Activated CD4-positive, alpha-beta T cell treated with anti-CD3 and anti-CD28 coated beads for 48 hours (primary cell): ENCODE results near the gene SWSAP1.
A peak's percentile ranks its signal among the peaks of the same experiment; 100 is the strongest.
"Not testable (repeated sequence)": the region's sequence is repeated elsewhere in the genome, so short reads cannot be mapped to it uniquely, and the experiment has no call there.

Experiments used
- DNase-seq: peaks from one replicate; pipeline ENCODE4 v3.0.0-alpha.2; 2020

The SWSAP1 gene

DNA sequence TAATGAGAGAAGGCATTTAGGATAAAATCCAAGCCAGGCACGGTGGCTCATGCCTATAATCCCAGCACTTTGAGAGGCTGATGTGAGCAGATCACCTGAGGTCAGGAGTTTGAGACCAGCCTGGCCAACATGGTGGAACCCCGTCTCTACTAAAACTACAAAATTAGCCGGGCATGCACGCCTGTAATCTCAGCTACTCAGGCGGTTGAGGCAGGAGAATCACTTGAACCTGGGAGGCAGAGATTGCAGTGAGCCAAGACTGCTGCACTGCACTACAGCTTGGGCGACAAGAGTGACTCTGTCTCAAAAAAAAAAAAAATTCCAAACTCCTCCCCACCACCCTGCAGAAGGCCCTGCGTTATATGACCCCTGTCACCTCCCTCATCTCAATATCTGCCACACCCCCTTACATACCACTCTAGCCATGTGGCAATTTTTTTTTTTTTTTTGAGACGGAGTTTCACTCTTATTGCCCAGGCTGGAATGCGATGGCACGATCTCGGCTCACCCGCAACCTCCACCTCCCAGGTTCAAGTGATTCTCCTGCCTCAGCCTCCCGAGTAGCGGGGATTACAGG, 4.9 kb downstream of the SWSAP1 start:
- not testable (repeated sequence) for DNase-seq

DNA sequence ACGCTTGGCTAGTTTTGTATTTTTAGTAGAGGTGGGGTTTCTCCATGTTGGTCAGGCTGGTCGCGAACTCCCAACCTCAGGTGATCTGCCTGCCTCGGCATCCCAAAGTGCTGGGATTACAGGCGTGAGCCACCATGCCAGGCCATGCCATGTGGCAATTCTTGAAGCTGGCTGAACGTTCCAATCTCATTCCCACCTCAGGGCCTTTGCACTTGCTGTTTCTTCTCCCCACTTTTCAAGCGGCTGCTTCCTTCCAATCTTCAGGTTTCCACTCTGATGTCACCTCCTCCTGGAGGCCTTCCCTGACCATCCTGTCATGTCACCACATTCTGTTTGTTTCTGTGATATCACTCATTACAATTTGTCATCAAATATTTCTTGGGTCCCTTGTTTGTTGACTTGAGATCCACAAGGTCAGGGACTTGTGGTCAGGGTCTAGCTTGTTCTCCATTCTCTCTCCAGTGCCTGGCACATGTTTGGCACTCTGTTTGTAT, 5.4 kb downstream of the SWSAP1 start:
- no peak for DNase-seq

DNA sequence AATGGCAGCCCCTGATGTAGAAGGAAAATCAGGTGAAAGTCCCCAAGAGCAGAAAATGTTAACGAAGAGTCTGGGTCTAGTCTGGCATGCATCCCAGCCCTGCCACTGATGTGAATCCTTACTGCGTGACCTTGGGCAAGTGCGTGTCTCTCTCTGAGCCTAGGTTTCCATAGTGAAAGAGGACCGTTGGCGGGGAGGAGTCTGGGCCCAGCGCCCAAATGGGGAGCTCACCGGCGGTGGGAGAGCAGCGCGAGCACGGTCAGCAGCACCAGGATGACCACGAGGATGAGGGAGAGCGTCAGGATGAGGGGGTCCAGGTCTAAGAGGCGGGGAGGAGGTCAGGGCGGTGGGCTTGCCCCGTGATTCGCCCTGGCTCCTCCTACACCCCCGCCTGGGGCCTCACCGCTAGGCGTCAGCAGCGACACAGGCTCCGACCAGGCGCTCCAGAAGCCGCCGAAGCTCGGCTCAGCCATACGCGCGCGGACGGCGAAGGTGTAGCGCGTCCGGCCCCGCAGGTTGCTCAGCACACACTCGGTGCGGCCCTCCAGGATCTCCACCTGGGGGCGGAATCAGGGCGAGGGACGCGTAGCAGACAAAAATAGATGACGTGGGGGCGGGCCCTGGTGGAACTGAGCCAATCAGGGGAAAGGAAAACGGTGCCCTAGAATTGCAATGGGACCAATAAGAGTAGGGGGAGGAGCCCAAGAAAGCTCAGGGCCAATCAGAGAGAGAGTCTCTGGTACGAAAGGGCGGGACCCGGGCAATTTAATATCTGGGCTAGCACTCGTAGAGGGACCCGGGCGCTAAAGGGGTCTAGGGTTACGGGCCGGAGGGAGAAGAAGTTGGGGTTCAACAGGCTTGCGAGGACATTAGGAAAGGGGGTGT, 6.4 kb downstream of the SWSAP1 start:
- DNase-seq, result peak; percentile 98

DNA sequence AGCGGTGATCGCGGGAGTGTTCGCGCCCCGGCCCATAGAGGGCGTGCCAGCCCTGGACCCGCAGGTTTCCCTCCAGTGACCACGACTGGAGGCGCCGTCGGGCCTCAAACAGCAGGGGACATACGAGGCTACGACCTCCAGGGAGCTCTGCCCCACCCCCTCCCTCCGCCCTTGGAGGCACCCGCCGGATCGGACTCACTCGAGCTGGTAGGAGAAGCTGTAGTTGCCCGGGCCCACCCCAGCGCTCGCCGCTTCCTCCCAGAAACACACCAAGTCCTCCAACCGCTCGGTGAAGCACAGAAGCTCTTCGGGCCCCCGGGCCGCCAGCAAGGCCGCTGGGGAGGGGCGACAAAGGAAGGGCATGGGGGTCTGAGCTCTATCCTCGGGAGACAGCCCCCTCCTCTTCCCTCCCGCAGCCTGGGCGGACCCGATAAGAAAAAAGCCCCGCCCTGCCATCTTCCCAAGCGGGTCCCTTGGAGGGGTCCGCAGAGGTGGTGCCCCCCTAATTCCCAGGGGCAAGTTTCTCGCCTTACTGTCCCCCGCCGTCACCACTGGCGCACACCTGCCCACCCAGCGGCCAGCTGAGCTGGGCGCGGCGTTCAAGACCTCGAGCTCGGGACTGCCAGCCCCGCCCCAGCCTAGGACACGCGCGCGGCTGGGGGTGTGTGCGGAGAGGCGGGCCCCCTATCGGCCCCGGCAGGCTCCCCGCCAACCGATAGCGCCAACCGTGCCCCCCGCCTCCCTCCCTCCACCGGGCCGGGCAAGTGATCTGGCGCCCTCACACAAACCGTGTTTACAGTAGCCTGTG, 8.6 kb downstream of the SWSAP1 start:
- peak; percentile 69 for DNase-seq

DNA sequence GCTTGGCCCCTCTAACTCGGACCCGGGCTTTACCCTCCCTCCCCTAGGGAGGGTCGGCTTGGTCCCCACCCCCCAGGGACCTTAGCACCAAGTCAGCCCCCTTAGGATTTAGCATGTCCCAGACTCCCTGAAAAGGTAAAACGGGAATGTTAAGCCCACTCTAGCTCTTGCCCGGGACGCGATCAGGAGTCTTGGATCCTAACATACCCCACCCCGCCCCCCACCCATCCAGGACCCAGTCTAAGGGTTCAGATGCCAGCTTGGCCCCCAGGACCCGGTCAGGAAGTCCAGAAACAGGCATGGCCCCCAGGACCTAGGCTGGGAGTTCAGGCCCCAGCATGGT, 9.2 kb downstream of the SWSAP1 start:
- no peak for DNase-seq

DNA sequence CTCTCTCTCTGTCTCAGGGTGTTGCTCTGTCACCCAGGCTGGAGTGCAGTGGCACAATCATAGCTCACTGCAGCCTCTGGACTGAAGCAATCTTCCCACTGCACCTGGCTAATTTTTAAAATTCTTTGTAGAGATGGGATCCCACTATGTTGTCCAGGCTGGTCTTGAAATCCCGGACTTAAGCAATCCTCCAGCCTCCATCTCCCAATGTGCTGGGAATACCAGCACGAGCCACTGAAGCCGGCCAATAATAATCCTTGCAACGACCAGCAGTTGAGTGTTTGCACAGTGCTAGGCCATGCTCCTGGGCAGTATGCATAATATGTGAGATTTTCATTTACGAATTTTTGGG, 10.3 kb downstream of the SWSAP1 start:
- no peak for DNase-seq

DNA sequence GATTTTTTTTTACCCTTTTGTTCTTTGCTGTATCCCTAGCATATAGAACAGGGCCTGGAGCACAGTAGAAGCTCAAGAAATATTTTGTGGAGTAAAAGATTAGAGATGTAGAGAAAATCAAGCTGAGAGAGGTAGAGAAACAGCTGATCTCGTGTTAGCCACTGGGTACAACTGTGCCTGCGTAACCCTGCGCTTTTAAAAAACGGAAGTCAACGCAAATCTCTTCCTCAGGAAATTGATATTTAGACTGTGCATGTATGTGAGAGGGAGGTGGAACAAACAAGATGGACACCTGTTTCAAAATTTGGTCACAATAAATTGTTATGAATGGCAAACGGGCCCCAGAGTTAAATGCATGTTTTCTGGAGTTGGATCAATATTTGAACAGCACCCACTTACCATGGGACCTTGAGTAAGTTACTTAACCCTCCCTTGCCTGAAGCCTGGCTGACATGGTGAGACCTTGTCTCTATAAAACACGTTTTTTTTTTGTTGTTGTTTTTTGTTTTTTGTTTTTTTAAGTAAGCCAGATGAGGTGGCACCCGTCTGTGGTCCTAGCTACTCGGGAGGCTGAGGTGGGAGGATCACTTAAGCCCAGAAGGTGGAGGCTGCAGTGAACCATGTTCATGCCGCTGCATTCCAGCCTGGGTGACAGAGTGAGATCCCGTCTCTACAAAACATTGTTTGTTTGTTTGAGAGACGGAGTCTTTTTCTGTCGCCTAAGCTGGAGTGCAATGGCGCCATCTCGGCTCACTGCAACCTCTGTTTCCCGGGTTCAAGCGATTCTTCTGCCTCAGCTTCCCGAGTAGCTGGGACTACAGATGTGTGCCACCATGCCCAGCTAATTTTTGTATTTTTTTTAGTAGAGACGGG, 12.9 kb downstream of the SWSAP1 start:
- no peak for DNase-seq

DNA sequence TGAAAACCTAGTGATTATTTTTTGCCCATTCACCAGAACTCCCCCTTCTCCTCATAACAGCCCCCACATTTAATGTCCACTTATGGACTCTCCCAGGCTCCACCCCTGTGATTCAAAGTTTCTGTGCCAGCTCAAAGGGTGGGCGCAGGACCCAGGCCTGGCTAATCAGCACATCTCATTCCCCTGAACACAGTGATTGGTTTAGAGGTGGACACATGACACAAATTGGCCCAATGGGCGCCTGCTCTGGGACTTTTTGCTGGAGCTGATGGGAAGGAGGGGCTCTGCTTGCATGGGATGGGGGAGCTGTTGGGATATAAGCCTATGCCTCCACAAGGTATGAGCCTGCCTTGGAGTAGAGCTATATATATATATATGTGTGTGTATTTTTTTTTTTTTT, 15.9 kb downstream of the SWSAP1 start:
- no peak for DNase-seq

DNA sequence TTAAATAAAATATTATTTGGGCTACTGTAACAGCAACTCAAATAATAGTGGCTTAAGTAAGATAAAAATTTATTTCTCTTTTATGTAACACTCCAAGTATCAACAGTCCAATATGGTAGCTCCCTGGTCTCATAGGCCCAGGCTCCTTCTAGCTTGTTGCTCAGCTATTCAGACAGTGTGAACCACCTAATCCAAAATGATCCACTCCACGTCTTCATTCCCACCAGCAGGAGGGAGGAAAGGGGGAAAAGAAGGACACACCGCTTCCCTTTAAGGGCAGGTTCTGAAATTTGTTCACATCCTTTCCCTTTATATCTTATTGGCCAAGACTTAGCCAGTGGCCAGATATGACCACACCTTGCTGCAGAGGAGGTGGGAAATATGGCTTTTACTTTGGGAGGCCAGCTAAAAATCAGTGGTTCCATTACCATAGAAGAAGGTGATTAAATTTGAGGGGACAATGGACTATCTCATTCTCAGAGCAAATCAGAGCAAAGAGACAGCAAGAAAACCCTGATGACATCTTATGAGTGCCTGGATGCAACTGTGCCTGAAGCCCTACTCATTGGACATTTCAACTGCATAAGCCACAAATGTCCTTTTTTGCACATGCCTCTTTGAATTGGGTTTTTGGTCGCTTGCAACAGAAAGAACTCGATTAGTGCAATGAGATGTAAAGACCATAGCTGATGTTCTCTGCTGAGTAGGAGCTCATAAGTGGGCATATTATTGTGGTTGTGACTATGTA, 16.6 kb downstream of the SWSAP1 start:
- DNase-seq, result no peak

DNA sequence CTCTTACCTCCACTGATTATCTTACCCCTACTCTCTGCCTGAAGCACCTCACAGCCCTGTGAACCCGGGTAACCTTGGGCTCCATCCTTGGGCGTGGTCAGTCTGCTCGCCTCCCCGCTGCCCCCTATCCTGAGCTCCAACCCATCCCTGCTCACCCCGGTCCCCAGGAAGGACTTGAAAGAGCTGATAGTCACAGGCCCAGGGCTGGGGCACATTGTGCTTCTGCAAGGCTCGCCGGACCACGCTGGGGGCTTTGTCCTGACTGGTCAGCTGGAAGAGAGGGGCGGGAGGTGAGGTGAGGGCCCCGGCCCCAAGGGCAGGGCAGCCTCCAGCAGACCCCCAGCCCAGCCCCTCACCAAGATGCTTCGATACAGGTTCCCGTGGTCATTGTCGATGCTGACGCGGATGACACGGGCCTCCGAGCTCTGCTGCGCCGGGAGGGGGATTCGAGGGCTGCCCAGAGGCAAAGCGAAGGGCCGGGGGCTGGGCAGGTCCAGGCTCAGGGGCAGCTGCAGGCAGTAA, 22.7 kb downstream of the SWSAP1 start:
- DNase-seq, result no peak

DNA sequence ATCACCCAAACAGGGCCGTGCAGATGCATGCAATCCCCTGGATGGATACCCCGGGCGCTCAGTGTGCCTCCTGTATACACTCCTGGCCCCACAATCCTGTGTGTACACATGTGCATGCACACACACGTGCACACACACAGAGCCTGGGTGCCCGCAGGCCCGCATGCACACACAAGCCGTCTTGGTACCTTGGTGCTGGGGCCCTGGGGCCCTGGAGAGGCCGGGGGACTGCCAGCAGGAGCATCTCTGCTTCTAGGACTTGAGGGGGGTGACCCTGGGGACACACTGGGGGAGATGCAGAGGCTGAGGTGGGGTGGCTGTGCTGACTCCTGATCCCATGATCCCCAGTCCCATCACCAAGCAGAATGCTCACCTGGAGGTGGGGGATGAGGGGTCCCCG, 25.2 kb downstream of the SWSAP1 start:
- no peak for DNase-seq

DNA sequence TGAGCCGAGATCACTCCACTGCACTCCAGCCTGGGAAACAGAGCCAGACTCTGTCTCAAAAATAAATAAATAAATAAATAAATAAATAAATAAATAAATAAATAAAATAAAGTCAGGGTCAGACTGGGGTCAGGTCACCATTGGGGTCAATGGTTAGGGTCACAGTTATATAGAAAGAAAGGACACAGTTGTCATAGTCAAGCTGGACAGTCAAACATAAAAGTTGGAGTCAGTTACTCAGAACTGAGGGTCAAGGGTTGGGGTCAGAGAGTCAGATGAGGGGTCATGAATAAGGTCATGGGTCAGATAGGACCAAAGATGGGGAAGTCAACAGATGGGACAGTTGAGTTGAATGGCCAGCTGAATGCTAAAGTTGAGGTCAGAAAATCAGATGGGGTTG, 26.3 kb downstream of the SWSAP1 start:
- no peak for DNase-seq

DNA sequence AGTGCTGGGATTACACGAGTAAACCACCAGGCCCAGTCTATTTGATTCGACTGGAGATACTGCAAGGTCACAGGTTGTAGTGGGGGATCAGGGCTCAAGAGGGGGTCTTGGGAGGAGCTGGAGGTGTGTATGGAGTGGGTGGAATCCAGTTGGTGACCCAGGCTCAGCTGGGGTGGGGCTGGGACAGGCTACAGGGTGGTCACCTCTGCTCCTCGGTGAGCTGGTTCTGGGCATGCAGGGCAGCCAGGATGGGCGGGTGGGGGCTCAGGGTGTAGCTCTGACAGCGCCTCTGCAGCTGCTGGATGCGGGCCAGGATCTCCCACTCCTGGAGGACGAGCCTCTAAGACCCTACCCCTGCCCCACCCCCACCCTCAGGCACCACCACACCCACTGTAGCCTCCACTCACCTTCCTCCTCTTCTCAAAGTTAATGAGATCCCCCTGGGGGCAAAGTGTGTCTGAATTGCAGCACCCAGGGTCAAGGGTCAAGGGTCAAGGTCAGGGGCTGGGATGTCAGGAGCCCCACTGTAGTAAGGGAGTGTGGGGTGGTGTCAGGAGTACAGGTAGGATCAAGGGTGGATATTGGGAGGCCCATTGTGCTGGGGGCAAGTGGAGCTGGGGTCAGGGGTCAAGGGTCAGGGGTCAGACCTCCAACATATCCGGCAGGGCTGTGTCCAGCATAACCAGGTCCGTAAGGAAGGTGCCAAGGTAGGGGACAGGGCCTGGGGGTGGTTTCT, 27.5 kb downstream of the SWSAP1 start:
- no peak for DNase-seq

DNA sequence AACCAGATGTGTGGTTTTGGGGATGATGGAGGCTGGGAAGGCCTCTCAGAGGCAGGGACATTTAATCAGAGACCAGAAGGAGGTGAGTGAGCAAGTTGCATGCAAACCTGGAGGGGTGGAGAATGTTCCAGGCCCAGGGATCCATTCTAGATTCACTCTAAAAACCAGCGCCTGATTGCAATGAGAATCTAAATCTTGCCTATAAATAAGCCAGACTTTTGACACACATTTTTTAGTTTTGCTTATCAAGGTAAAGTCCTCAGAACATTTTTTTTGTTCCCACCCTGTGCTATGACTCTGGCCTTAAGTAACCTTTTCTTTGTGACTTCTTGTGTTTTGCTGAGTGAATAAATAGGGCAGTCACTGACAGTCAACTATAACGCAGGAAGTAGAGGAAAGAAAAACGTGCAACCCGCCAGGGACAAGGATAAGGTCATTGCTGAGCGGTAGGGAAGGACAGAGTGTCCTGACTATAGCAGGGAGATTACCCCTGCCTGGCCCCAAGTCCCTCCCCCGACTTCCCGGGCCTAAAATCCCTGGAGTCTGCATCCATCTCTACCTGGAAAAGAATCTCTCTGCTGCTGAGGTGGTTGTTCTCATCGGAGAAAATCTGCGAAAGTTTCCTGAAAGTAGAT, 30.2 kb downstream of the SWSAP1 start:
- no peak for DNase-seq

DNA sequence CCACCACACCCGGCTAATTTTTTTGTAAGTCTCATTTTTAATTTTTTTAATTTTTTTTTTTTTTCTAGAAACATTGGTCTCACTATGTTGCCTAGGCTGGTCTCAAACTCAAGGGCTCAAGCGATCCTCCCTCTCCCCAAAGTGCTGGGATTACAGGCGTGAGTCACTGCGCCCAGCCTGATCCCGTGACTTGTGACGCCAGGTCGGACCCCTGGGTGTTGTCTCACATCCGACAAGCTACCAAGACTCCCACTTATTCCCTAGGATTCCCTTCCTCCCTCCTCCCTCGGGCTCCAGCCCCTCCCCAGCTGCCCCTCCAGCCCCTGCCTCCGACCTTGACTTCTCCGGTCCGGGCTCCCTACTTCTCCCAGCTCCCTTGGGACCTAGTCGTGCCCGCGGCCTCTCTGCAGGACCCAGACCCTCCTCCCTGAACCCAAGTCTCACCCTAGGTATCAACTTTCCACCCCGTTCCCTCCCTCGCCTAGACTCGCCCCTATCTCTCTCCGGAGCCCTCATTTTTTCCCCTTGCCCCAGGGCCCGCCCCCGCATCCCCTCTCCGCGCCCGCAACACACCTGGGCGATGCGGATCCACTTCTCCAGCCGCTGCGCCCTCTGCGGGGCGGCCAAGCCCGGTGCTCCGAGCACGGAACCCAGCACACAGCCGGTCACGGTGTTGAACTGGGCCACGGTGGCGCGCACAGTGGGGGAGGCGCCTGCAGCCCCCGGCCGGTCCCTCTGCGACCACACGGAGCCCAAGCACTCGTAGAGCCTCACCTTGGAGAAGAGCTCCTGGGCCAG, 31.6 kb downstream of the SWSAP1 start:
- peak; percentile 66 for DNase-seq

DNA sequence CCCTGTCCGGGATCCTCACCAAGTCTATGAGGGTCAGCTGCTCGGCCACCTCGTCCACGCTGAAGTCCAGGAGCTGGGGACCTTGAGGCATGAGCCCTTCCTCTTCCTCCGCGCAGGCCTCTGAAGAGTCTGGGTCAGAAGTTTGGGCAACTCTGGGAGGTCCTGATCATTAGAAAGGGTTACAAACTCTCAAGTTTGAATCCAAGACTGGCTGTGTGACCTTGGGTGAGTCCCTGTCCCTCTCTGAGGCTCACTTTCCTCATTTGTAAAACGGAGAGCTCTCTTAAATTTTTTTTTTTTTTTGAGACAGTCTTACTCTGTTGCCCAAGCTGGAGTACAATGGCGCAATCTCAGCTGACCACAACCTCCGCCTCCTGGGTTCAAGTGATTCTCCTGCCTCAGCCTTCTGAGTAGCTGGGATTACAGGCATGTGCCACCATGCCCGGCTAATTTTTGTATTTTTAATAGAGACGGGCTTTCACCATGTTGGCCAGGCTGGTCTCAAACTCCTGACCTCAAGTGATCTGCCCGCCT, 32.3 kb downstream of the SWSAP1 start:
- not testable (repeated sequence) for DNase-seq

DNA sequence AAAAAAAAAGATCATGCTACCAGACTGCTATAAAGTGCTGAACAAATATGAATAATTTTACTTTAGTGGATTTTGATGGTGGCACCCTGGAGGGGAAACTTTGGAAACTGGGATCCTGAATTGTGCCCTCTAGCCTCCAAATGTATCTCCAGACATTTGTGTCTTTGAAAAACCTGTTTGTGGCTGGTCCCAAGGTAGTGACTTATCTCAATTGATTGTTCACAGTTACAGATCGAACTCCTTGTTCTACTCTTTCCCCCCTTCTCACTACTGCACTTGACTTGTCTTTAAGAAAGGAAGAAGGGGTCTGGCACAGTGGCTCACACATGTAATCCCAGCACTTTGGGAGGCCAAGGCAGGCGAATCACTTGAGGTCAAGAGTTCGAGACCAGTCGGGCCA, 34.1 kb downstream of the SWSAP1 start:
- DNase-seq, result no peak

DNA sequence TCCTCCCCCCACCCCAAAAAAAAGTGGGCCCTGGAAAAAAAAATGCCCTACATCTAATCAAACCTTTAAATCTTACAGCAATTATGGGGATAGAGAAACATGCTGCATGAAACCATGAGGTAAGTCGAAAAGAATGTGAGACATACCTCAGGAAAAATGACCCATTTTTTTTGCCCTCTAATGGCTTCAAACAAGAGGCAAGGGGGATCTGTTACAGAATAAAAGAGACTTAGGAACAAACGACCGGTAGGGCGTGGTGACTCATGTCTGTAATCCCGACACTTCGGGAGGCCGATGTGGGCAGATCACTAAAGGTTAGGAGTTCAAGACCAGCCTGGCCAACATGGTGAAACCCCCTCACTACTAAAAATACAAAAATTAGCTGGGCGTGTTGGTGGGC, 36.2 kb downstream of the SWSAP1 start:
- DNase-seq, result no peak

DNA sequence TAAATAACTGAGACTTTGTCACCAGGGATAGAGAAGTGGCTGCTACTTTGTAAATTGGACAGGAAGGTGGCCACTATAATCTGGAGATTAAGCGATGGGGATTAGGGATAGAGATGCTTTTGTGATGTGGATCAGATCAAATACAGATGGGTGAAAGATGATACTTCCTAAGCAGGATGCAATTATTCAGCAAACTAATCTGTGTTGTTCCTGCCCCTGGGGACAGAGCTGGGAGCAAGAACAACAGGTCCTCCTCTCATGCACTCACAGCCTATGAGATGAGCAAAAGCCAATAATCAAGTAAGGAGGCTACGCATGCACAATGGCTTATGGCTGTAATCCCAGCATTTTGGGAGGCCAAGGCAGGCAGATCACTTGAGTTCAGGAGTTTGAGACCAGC, 40.1 kb downstream of the SWSAP1 start:
- no peak for DNase-seq
